Esophagus mucosa (tissue), 1 donor: ENCODE measurements around the gene VPS35L. TPM values are rescaled to one million over a fixed set of nuclear protein-coding genes. Genes with fewer than 3 reads are reported as not detected.
"Not testable (repeated sequence)": the region's sequence is repeated elsewhere in the genome, so short reads cannot be mapped to it uniquely, and the experiment has no call there.

Experiments used
- ATAC-seq: fragments of 200-7000 bp; cut with Tn5 transposase; one replicate; pipeline ENCODE4 v1.9.1; 2020
- total RNA-seq: library from RNA; stranded (reverse); gene quantifications from one replicate; pipeline ENCODE4 v1.2.4, GENCODE V29; 2023
- donor health status: DM: yes; HTN: yes; CAD: no.

VPS35L gene
- total RNA-seq, 1 donor from 2014 or later = 43.2 TPM

GRCh38 chr16:19655242-19655777 lies 99.8 kb downstream of the VPS35L start:
- ATAC-seq = no peak

- ATAC-seq = no peak
These were observed 102.3 kb downstream of the VPS35L start for GRCh38 chr16:19657831-19658230.

- no peak for ATAC-seq
These were observed 104.1 kb downstream of the VPS35L start for GRCh38 chr16:19659554-19659953.

- ATAC-seq = no peak
These were observed 104.9 kb downstream of the VPS35L start for GRCh38 chr16:19660432-19660831.

- ATAC-seq = no peak
These were observed 106.8 kb downstream of the VPS35L start for GRCh38 chr16:19662351-19662750.

GRCh38 chr16:19664166-19664565 lies 108.7 kb downstream of the VPS35L start:
- ATAC-seq = no peak

- not testable (repeated sequence) for ATAC-seq
These were observed 109.8 kb downstream of the VPS35L start for GRCh38 chr16:19665313-19665712.

GRCh38 chr16:19666477-19666876 lies 111.0 kb downstream of the VPS35L start:
- no peak for ATAC-seq

- no peak for ATAC-seq
These were observed 116.9 kb downstream of the VPS35L start for GRCh38 chr16:19672378-19672777.

GRCh38 chr16:19674485-19674884 lies 119.0 kb downstream of the VPS35L start:
- ATAC-seq = no peak

- no peak for ATAC-seq
These were observed 121.9 kb downstream of the VPS35L start for GRCh38 chr16:19677402-19677801.

GRCh38 chr16:19678804-19679203 lies 123.3 kb downstream of the VPS35L start:
- ATAC-seq = no peak

- not testable (repeated sequence) for ATAC-seq
These were observed 123.8 kb downstream of the VPS35L start for GRCh38 chr16:19679281-19679680.

GRCh38 chr16:19680881-19681340 lies 125.4 kb downstream of the VPS35L start:
- ATAC-seq = no peak

GRCh38 chr16:19681637-19682036 lies 126.1 kb downstream of the VPS35L start:
- ATAC-seq = no peak

- no peak for ATAC-seq
These were observed 128.1 kb downstream of the VPS35L start for GRCh38 chr16:19683453-19684236.

GRCh38 chr16:19685176-19685575 lies 129.7 kb downstream of the VPS35L start:
- no peak for ATAC-seq

GRCh38 chr16:19687279-19687678 lies 131.8 kb downstream of the VPS35L start:
- no peak for ATAC-seq

GRCh38 chr16:19688396-19689024 lies 133.0 kb downstream of the VPS35L start:
- ATAC-seq = peak; percentile 33

- no peak for ATAC-seq
These were observed 133.8 kb downstream of the VPS35L start for GRCh38 chr16:19689342-19689741.

GRCh38 chr16:19690196-19690595 lies 134.7 kb downstream of the VPS35L start:
- ATAC-seq = no peak

GRCh38 chr16:19691161-19691711 lies 135.7 kb downstream of the VPS35L start:
- no peak for ATAC-seq

- ATAC-seq = no peak
These were observed 139.5 kb downstream of the VPS35L start for GRCh38 chr16:19694989-19695388.
